ENCODE results near the gene NR2F6.

NR2F6 gene

GRCh38 chr19:17237747-17238706, 7.7 kb downstream of the NR2F6 start:
- TF ChIP-seq ZNF311 (tag by site-specific recombination; IDR thresholded peaks at IDR 0.05; ENCODE audit: borderline replicate concordance) (no peak), ZNF121 (tag by site-specific recombination; IDR thresholded peaks at IDR 0.05) (peak; percentile 76), ZNF664 (tag by site-specific recombination; IDR thresholded peaks at IDR 0.05) (peak; percentile 79), ZNF704 (tag by site-specific recombination; IDR thresholded peaks at IDR 0.05) (no peak), BCL6B (tag by site-specific recombination; IDR thresholded peaks at IDR 0.05) (no peak), ZNF777 (tag by site-specific recombination; IDR thresholded peaks at IDR 0.05; ENCODE audit: borderline replicate concordance) (no peak), ZNF404 (tag by site-specific recombination; IDR thresholded peaks at IDR 0.05) (no peak), ZNF623 (tag by site-specific recombination; IDR thresholded peaks at IDR 0.05) (peak; percentile 96), ZNF701 (tag by site-specific recombination; IDR thresholded peaks at IDR 0.05) (no peak), ZNF561 (tag by site-specific recombination; IDR thresholded peaks at IDR 0.05; ENCODE audit: borderline replicate concordance) (no peak)
- POLR2A ChIA-PET: interaction anchor here (1.3 to 3.5 kb wide), 2 partner anchors 12 to 29 kb away, joined by 3 to 25 read pairs; partner anchors contain the start of gene OCEL1
- peaks cover 6 to 42% of the 10 kb centered on the region in 2 experiments; a peak in 2 of 3 replicates for H3K36me3 ChIP-seq (ENCODE audit: control insufficient read depth in 2 of 2, insufficient read depth in 1 of 2, low read length in 2 of 2)

GRCh38 chr19:17236811-17237543, 8.7 kb downstream of the NR2F6 start:
- POLR2A ChIA-PET: interaction anchor here (1.3 to 3.5 kb wide), 3 partner anchors 11 to 30 kb away, joined by 3 to 25 read pairs (median 18); partner anchors contain the start of genes OCEL1 and USE1
- CTCF ChIA-PET: interaction anchor here (0.5 to 1.2 kb wide), 2 partner anchors 139 to 168 kb away, joined by 3 to 4 read pairs; no protein-coding TSS in a partner anchor
- Histone ChIP-seq H3K4me1 (ENCODE audit: control insufficient read depth, insufficient read depth, low read length) (peaks cover 11% of the 10 kb centered on the region), H3K36me3 (ENCODE audit: control insufficient read depth in 2 of 2, insufficient read depth in 1 of 2, low read length in 2 of 2) (peaks cover 11 to 52% of the 10 kb centered on the region in 2 experiments; a peak in 2 of 3 replicates), H3K27ac (ENCODE audit: extremely low read depth, low read depth, low read length) (no peak overlapping the region), H3K4me3 (ENCODE audit: low read depth, low read length) (no peak overlapping the region), H3K9me3 (ENCODE audit: control insufficient read depth, insufficient read depth, low read depth, low read length) (no peaks in the 10 kb centered on the region)
- TF ChIP-seq KLF10 (tag by site-specific recombination; IDR thresholded peaks at IDR 0.05) (no peak), ZBTB8A (tag by site-specific recombination; IDR thresholded peaks at IDR 0.05) (0 out of 2 replicates have a peak, but pooled peaks have one; percentile 14), SCRT2 (tag by site-specific recombination; IDR thresholded peaks at IDR 0.05) (no peak), HIC1 (tag by site-specific recombination; IDR thresholded peaks at IDR 0.05) (peak; percentile 62; the same call in 1 of the 2 replicates), ZNF366 (tag by site-specific recombination; conservative IDR thresholded peaks at IDR 0.05) (peak; percentile 91), ZNF596 (tag by site-specific recombination; IDR thresholded peaks at IDR 0.05) (no peak; the same call in 1 of the 2 replicates), SP7 (tag by site-specific recombination; IDR thresholded peaks at IDR 0.05) (peak; percentile 53), ZNF600 (tag by site-specific recombination; IDR thresholded peaks at IDR 0.05) (peak; percentile 60), ZNF623 (tag by site-specific recombination; IDR thresholded peaks at IDR 0.05) (peak; percentile 88), BCL11A (tag by site-specific recombination; IDR thresholded peaks at IDR 0.05; ENCODE audit: low read depth) (0 out of 2 replicates have a peak, but pooled peaks have one; percentile 18), ZNF37A (tag by site-specific recombination; IDR thresholded peaks at IDR 0.05) (no peak), SP2 (tag by site-specific recombination; IDR thresholded peaks at IDR 0.05) (0 out of 2 replicates have a peak, but pooled peaks have one; percentile 12), PRDM1 (tag by site-specific recombination; IDR thresholded peaks at IDR 0.05) (peak; percentile 89)

More at GRCh38 chr19:17237747-17238706, 7.7 kb downstream of the NR2F6 start:
- CTCF ChIA-PET: no interaction called here
- Histone ChIP-seq H3K27ac (ENCODE audit: extremely low read depth, low read depth, low read length) (no peak overlapping the region), H3K9me3 (ENCODE audit: control insufficient read depth, insufficient read depth, low read depth, low read length) (no peaks in the 10 kb centered on the region), H3K4me3 (ENCODE audit: low read depth, low read length) (no peak overlapping the region), H3K4me1 (ENCODE audit: control insufficient read depth, insufficient read depth, low read length) (peaks cover 11% of the 10 kb centered on the region)

Measured in HEK293 (cell line).